Measurements from ENCODE around the gene C1orf198.

The C1orf198 gene

GRCh38 chr1:230793463-230793745 is 74.9 kb downstream of the C1orf198 start:
- ChIA-PET CTCF (no interaction called here), POLR2A (no interaction called here)
- no peak for DNase-seq (ENCODE audit: low read depth, low spot score)
- no peak overlapping the region for H3K4me3 ChIP-seq (ENCODE audit: low read depth, low read length)
- TF ChIP-seq, protein P1, sequence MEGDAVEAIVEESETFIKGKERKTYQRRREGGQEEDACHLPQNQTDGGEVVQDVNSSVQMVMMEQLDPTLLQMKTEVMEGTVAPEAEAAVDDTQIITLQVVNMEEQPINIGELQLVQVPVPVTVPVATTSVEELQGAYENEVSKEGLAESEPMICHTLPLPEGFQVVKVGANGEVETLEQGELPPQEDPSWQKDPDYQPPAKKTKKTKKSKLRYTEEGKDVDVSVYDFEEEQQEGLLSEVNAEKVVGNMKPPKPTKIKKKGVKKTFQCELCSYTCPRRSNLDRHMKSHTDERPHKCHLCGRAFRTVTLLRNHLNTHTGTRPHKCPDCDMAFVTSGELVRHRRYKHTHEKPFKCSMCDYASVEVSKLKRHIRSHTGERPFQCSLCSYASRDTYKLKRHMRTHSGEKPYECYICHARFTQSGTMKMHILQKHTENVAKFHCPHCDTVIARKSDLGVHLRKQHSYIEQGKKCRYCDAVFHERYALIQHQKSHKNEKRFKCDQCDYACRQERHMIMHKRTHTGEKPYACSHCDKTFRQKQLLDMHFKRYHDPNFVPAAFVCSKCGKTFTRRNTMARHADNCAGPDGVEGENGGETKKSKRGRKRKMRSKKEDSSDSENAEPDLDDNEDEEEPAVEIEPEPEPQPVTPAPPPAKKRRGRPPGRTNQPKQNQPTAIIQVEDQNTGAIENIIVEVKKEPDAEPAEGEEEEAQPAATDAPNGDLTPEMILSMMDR (IDR thresholded peaks at IDR 0.05; ENCODE audit: insufficient read depth, low read length, missing control alignments) = no peak

- POLR2A ChIA-PET = no interaction called here
- H3K4me3 ChIP-seq (ENCODE audit: low read depth, low read length) = no peak overlapping the region
- TF ChIP-seq, protein P1 (IDR thresholded peaks at IDR 0.05; ENCODE audit: insufficient read depth, low read length, missing control alignments) = no peak
- no peak for DNase-seq (ENCODE audit: low read depth, low spot score)
- CTCF ChIA-PET = interaction anchor here (1.1 to 1.5 kb wide), 3 partner anchors 12 to 159 kb away, joined by 3 to 6 read pairs (median 5); no protein-coding TSS in a partner anchor
These were observed 75.4 kb downstream of the C1orf198 start for GRCh38 chr1:230792691-230793462.

- DNase-seq (ENCODE audit: low read depth, low spot score) = no peak
- no peak overlapping the region for H3K4me3 ChIP-seq (ENCODE audit: low read depth, low read length)
- ChIA-PET POLR2A (no interaction called here), CTCF (interaction anchor here (1.1 to 1.5 kb wide), 3 partner anchors 11 to 158 kb away, joined by 3 to 6 read pairs (median 5); no protein-coding TSS in a partner anchor)
- TF ChIP-seq, protein P1 (IDR thresholded peaks at IDR 0.05; ENCODE audit: insufficient read depth, low read length, missing control alignments) = no peak
These were observed 76.2 kb downstream of the C1orf198 start for GRCh38 chr1:230791986-230792564.

- POLR2A ChIA-PET = no interaction called here
- H3K4me3 ChIP-seq (ENCODE audit: low read depth, low read length) = no peak overlapping the region
- TF ChIP-seq, protein P1 (IDR thresholded peaks at IDR 0.05; ENCODE audit: insufficient read depth, low read length, missing control alignments) = no peak
- no peak for DNase-seq (ENCODE audit: low read depth, low spot score)
- CTCF ChIA-PET = interaction anchor here (0.8 to 5.4 kb wide), 2 partner anchors 8 to 9 kb away, joined by 3 to 54 read pairs; no protein-coding TSS in a partner anchor
These were observed 78.3 kb downstream of the C1orf198 start for GRCh38 chr1:230790026-230790425.

DNA sequence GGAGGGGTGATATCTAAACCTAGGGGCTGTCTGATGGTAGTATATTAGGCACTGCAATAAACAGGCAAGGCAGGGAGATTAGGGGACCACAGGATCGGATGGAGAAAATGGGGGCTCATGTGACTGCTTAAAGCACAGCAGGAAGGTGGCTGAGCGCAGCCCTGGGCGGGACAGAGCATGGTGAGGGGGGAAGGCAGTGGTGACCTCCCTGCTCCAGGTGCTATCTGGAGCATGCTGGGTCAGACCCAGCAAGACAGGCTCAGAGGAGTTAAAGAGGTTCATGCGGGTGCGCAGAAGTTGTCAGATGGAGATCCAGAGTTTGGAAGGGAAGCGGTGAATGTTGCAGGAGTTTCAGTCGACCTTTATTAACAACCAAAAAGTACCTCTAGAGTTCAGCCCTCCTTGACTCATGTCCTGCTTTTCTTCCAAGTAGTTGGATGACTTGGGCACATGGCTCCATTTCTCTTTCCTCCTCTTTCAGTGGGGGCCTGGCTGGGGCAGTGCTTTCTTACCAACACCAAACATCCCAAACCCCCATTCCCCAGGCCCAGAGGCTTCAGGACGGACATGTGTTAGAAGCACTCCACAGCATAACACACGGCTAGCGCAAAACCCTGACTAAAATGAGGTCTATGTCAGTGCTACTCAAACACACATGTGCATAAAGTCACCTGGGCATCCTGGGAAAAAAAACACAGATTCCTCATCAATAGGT is 79.6 kb downstream of the C1orf198 start:
- TF ChIP-seq, protein P1 (IDR thresholded peaks at IDR 0.05; ENCODE audit: insufficient read depth, low read length, missing control alignments) = no peak
- POLR2A ChIA-PET = no interaction called here
- no peak for DNase-seq (ENCODE audit: low read depth, low spot score)
- CTCF ChIA-PET = interaction anchor here (1.3 to 5.4 kb wide), 3 partner anchors 9 to 146 kb away, joined by 7 to 54 read pairs (median 11); partner anchors contain the start of gene COG2
- no peak overlapping the region for H3K4me3 ChIP-seq (ENCODE audit: low read depth, low read length)

DNA sequence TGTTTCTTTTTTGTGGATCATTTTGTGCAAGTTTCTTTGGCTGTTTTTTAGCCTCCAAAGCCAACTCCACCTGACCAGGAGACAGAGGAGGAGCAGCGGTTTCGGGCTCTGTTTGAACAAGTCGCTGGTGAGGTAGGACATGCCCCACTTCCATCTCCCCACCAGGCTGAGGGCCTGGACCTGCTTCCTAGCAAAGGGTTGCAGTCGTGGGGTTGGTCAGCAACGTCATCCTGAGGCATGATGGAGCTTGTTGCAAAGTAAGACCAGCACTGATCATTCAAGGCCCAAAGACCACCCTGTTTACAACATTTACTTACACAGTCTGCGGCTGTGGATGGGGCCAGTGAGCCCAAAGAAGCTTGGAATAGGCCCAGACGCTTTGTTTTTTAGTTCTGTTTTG is 80.8 kb downstream of the C1orf198 start:
- no peak for DNase-seq (ENCODE audit: low read depth, low spot score)
- H3K4me3 ChIP-seq (ENCODE audit: low read depth, low read length) = no peak overlapping the region
- ChIA-PET CTCF (interaction anchor here (0.7 to 5.4 kb wide), 5 partner anchors 10 to 201 kb away, joined by 3 to 54 read pairs (median 7); partner anchors contain the start of gene COG2), POLR2A (no interaction called here)
- TF ChIP-seq, protein P1 (IDR thresholded peaks at IDR 0.05; ENCODE audit: insufficient read depth, low read length, missing control alignments) = no peak

Data from AG04449 (cell line).